Transverse colon (tissue), 4 donors: ENCODE results near the gene DZIP1L. TPM values are rescaled to one million over a fixed set of nuclear protein-coding genes. Genes with fewer than 3 reads are reported as not detected.

ENCODE experiments used
- DNase-seq: peaks from one replicate; pipeline ENCODE4 v3.0.0-alpha.2; 2019
- H3K27ac ChIP-seq, 4 donors: fragments of 200-600 bp; sonication (generic); 2 replicates each; pipeline ENCODE4 v1.5.1; 2016 to 2018; ENCODE audit warnings: inconsistent platforms in 4 of 4
- H3K27me3 ChIP-seq: fragments of 200-600 bp; sonication (generic); 2 replicates; pipeline ENCODE4 v1.5.1; 2017; ENCODE audit warnings: inconsistent platforms
- H3K36me3 ChIP-seq, 4 donors: fragments of 200-600 bp; sonication (generic); 2 replicates each; pipeline ENCODE4 v1.5.1; 2017 to 2019; ENCODE audit warnings: inconsistent platforms in 4 of 4
- H3K4me1 ChIP-seq, 4 donors: fragments of 200-600 bp; sonication (generic); 2 replicates each; pipeline ENCODE4 v1.5.1; 2017 to 2020; ENCODE audit warnings: inconsistent platforms in 4 of 4
- H3K4me3 ChIP-seq, 4 donors: fragments of 200-600 bp; sonication (generic); 1 replicate in 1 of 4; 2 replicates in 3 of 4; pipeline versions ENCODE4 v1.5.1 to v1.6.1; 2017 to 2019; ENCODE audit warnings: inconsistent platforms in 4 of 4
- H3K9me3 ChIP-seq, 2 donors: fragments of 200-600 bp; sonication (generic); 2 replicates each; pipeline ENCODE4 v1.5.1; 2017 to 2019; ENCODE audit warnings: inconsistent platforms in 2 of 2
- CTCF ChIP-seq, 5 experiments: fragments of 200-600 bp in 3 of 5; fragments of 450-650 bp in 2 of 5; sonication (generic) in 3 of 5; IDR thresholded peaks; 1 replicate in 2 of 5; 2 replicates in 3 of 5; pipeline ENCODE4 v1.5.1; 2016 to 2017; ENCODE audit warnings: antibody characterized with exemption in 5 of 5, inconsistent platforms in 3 of 5, mild to moderate bottlenecking in 2 of 5, moderate library complexity in 1 of 5
- EP300 ChIP-seq: sonication (generic); formaldehyde crosslinking; IDR thresholded peaks from one replicate; pipeline ENCODE4 v1.6.1; 2017; ENCODE audit warnings: antibody characterized with exemption, low read depth
- POLR2A ChIP-seq: fragments of 450-650 bp; IDR thresholded peaks from one replicate; pipeline ENCODE4 v1.6.1; 2016; ENCODE audit warnings: antibody characterized with exemption, mild to moderate bottlenecking, moderate library complexity
- POLR2AphosphoS5 ChIP-seq, 3 donors: sonication (generic); formaldehyde crosslinking; IDR thresholded peaks; one replicate each; pipeline ENCODE4 v1.6.1; 2016; ENCODE audit warnings: antibody characterized with exemption in 3 of 3
- WGBS, 2 donors: methylation state at CpG; one replicate each; pipeline ENCODE4 v1.1.5; 2018; ENCODE audit warnings: low coverage in 1 of 2; 5-methylcytosine and 5-hydroxymethylcytosine counted together
- in situ Hi-C, 4 donors: fragments of 200-750 bp; cut with MboI; loops; one replicate each; pipeline versions ENCODE4 v1.15.0 to v1.15.1; 2017; ENCODE audit warnings: low sequenced_read_pairs in 3 of 4, low pct_ligation_motif_present in 1 of 4, low pct_unique_long_range_greater_than_20kb in 1 of 4
- intact Hi-C: fragments of 100-400 bp; cut with DNase I; formaldehyde crosslinking; loops from one replicate; pipeline ENCODE4 v1.15.1; 2023; ENCODE audit warnings: low total_unique reads
- total RNA-seq, 4 donors: library from RNA; depleted of rRNA; stranded (reverse); fragments of >200 nt; gene quantifications; one replicate each; pipeline ENCODE4 v1.1.0, GENCODE V29; 2016

Gene DZIP1L
- total RNA-seq, 4 donors from 2014 or later = 4.6 to 13.0 (median 5.1) TPM; not detected in 1

- TF ChIP-seq POLR2AphosphoS5 (IDR thresholded peaks at IDR 0.05) (no peak), POLR2A (no peak), CTCF (IDR thresholded peaks at IDR 0.05) (no peak), EP300 (no peak)
- H3K27ac ChIP-seq = no peak overlapping the region
- DNase-seq = no peak
- in situ Hi-C loops (no loop called here), intact Hi-C loops (no loop called here)
- no peaks in the 10 kb centered on the region for H3K9me3 ChIP-seq
- H3K4me1 ChIP-seq = no peaks in the 10 kb centered on the region
- no peak overlapping the region for H3K4me3 ChIP-seq
- no peaks in the 10 kb centered on the region for H3K36me3 ChIP-seq
- no peaks in the 10 kb centered on the region for H3K27me3 ChIP-seq
- 91 to 100% methylated on average over 2 to 4 of the region's 4 CpGs for WGBS, 2 donors
Measured at GRCh38 chr3:138012526-138012925, 102.9 kb downstream of the DZIP1L start.

Other genes with a start within 250 kb of the DZIP1L start
- gene CLDN18, start 105.4 kb downstream of the DZIP1L start, total RNA-seq = not detected
- not detected for gene A4GNT, start 16.8 kb upstream of the DZIP1L start, total RNA-seq
- gene DBR1, start 59.3 kb upstream of the DZIP1L start, total RNA-seq = 1 to 10 TPM in 3 of 4 donors, not detected in 1; 7.5 to 8.9 (median 7.8) TPM
- 10 to 100 TPM; 48.1 to 63.8 (median 60.3) TPM for gene ARMC8, start 71.7 kb upstream of the DZIP1L start, total RNA-seq
- not detected for gene NME9, start 214.2 kb upstream of the DZIP1L start, total RNA-seq
- gene MRAS, start 233.0 kb upstream of the DZIP1L start, total RNA-seq = 1 to 10 TPM; 3.0 to 9.6 (median 6.3) TPM